ENCODE measurements around the gene THBS4.

THBS4 gene

DNA sequence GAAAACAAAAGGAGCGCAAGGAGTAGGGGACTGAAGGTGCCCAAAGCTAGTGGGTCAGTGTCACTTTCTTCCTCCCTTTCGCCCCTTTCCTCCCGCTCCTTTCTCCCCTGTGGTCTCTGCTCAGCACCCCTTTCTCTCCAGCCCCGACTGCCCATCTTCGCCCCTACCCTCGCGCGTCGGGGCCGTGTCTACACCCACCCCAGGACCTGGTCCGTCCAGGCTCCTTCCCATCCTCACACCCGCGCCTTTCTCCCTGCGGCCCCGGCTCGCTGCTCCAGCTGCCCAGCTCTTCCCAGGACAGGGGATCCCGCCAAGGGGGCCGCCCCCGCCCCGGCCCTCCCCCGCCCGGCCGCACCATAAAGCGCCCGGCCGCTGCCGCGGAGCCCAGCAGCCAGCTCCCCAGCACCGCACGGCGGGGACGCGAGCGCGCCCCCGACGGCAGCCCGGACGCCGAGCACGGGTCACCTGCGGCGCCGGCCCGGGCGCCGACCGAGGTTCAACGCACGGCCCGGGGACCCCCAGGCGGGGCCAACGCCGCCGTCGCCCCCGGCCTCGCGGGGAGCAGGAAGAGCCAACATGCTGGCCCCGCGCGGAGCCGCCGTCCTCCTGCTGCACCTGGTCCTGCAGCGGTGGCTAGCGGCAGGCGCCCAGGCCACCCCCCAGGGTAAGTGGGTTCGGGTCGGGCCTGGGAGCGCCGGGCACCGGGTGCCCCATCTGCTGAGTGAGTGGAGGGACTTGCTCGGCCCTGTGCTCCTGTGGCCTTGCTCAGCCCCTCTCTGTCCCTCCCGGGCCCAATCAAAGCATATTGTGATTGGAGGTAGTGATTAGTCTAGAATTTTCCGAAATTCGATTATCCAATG lies at the start of gene THBS4:
Gene THBS4, plus strand, starts transcription at position 387 of the 860 bp plus-strand sequence. Its CDS starts 190 bp downstream, at position 577.
- Histone ChIP-seq H3K27me3 (no peaks in the 10 kb centered on the region), H3K27ac (no peak within 1 kb of the TSS), H3K36me3 (no peaks in the 10 kb centered on the region), H3K4me3 (no peak within 1 kb of the TSS), H3K9ac (no peak within 1 kb of the TSS), H4K20me1 (no peaks in the 10 kb centered on the region), H3K9me3 (peaks cover 14% of the 10 kb centered on the region), H3K4me1 (no peaks in the 10 kb centered on the region), H3K4me2 (no peak within 1 kb of the TSS)
- TF ChIP-seq Cebpa-rat (IDR thresholded peaks at IDR 0.05), result no peak

DNA sequence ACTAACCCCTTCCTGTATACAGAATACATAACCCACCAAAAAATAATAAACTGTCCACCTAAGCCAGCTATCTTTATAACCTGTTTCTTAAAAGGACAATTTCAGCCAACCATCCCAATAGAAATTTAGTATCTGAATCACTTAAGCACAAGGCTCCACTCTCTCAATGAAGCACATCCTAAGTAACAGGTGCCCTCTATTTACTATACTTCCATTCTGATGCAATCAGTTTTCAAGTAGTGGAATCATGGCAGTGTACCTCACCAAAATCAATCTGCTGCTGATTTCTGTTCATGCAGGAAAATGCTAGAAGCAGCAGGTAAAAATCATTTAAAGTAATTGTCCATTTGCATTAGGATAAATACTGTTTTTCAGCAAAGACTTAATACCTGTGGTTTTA lies 48.9 kb upstream of the THBS4 start:
- Histone ChIP-seq H3K4me3 (no peak overlapping the region), H3K36me3 (no peaks in the 10 kb centered on the region), H3K4me1 (peaks cover 25% of the 10 kb centered on the region), H3K9me3 (peaks cover 16% of the 10 kb centered on the region), H4K20me1 (no peaks in the 10 kb centered on the region), H3K9ac (no peak overlapping the region), H3K27me3 (no peaks in the 10 kb centered on the region), H3K4me2 (no peak overlapping the region), H3K27ac (no peak overlapping the region)
- TF ChIP-seq Cebpa-rat (IDR thresholded peaks at IDR 0.05), result no peak

DNA sequence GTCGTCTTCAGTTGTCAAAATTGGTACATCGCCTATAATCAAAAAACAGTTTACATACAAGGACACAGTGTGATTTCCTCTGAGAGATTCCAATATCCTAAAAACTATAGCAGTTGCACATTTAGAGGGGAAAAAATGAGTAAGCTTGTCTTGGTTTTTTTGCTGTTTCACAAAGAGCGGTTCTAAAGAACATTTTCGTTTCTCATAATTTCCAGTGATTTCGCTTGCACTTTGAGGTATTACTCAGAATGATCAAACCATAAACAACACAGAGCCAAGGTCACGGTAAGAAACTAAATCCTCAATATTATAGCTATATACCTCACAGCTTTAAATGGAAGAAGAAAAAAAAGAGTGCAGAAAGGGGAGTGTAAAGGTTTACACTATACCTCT lies 44.9 kb upstream of the THBS4 start:
- Histone ChIP-seq H3K27me3 (no peaks in the 10 kb centered on the region), H3K36me3 (no peaks in the 10 kb centered on the region), H3K4me3 (no peak overlapping the region), H3K9me3 (peaks cover 17% of the 10 kb centered on the region), H3K4me1 (no peaks in the 10 kb centered on the region), H4K20me1 (no peaks in the 10 kb centered on the region), H3K9ac (no peak overlapping the region), H3K27ac (no peak overlapping the region), H3K4me2 (no peak overlapping the region)
- no peak for TF ChIP-seq Cebpa-rat (IDR thresholded peaks at IDR 0.05)

DNA sequence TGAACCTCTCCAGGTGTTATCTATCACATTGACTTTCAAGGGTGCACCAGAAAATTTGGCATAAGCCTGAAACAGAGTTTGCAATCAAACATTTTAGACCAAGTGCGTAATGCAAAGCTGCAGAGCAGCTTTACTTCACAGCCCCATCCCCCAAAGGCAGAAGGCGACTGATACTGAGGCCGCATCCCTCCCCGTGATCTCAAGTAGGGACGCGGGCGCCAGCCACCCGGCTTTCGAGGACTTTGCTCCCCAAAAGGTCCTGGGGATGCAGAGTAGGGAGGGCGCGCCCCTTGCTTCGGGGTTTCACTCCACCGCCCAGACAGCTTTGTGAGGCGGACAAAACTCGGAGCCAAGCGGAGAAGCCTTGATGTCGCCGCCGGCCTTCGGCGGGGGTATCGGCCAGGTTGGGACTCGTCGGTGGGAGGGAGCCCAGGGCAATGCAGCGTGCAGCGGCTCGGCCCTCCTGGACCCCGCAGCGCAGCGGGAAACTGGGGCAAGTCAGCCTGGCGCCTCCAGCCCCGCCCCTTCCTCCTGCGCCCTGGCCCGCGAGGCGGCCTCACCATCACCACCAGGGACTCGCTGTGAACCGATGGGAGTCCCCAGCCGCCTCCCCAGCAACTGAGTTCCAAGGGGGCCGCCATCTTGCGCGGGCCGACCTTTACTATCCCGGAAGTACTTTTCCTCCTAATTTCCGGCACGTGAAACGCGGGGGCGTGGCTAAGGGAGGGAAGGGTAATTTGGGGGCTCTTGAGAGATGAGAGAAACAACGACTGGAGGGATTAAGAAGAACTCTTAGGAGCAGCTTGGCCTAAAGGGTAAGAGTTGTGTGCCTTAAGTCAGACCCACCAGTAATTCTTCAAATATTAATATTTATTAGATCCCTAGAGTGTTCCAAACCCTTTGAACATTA lies 44.3 kb upstream of the THBS4 start, which contains the start of gene MTX3:
Gene MTX3, minus strand, starts transcription at position 665 of the 910 bp plus-strand sequence. Its CDS starts 24 bp downstream, at position 641.
- TF ChIP-seq Cebpa-rat (IDR thresholded peaks at IDR 0.05), result no peak
- Histone ChIP-seq H3K27ac (no peak within 1 kb of the TSS), H3K4me2 (0 out of 2 replicates have a peak within 1 kb of the TSS, but pooled peaks have one; percentile 11), H4K20me1 (no peaks in the 10 kb centered on the region), H3K4me1 (no peaks in the 10 kb centered on the region), H3K9ac (no peak within 1 kb of the TSS), H3K4me3 (peak within 1 kb of the TSS; percentile 44), H3K9me3 (peaks cover 17% of the 10 kb centered on the region), H3K36me3 (no peaks in the 10 kb centered on the region), H3K27me3 (no peaks in the 10 kb centered on the region)

DNA sequence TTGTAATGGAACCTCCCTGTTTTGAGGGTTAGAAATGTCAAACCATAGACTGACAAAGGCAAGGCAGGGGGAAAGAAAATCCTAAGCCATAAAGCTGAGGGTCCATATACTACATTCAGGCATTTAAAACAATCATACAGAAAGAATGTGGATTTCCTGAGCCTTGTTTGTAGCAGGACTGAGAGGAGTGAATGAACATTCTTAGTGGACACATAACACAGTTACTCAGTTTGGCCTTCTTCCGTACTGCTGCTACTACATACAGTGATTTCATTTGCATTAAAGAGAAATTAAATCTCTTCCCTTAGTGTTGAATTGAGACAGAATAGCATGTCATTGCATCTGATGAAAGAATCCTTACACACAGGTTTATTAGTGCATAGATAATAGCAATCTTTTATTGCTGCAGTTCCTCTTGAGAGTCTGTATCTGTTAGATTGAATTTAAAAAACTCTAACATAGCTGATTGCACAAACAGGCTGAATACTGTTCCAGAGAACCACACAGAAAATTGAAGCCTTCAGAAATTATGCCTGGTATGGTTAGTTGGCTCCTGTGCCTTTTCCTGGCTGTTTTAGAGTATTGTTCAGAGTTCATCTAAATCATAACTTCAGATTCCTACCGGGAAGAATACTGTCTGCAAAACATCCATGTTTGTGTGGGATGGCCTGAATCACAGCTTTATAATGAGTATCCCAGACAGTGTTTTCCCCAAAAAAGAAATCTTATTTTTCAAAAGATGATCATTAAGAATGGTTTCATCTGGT lies 42.1 kb upstream of the THBS4 start:
- Histone ChIP-seq H3K4me3 (no peak overlapping the region), H4K20me1 (no peaks in the 10 kb centered on the region), H3K9me3 (peaks cover 17% of the 10 kb centered on the region), H3K4me2 (no peak overlapping the region), H3K36me3 (no peaks in the 10 kb centered on the region), H3K27ac (no peak overlapping the region), H3K27me3 (no peaks in the 10 kb centered on the region), H3K9ac (no peak overlapping the region), H3K4me1 (no peaks in the 10 kb centered on the region)
- TF ChIP-seq Cebpa-rat (IDR thresholded peaks at IDR 0.05), result no peak

DNA sequence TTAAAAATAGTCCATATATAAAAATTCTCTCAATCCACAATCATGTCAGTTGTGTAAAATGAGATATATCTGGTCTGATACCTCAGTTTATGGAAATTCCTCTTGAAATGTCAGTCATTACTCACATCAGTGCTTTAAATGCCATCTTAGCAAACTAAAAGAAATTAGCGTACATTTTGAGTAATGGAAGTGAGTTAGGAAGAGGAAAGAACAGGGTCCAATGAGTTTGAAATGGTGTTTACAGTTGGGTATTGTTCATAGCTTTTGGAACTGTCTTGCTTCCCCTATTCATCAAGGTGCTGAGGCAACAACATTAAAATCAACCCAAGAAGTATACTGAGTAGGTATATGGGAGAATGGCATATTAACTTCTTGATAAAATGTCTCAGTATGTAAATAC lies 35.4 kb upstream of the THBS4 start:
- TF ChIP-seq Cebpa-rat (IDR thresholded peaks at IDR 0.05), result no peak
- H3K4me3 ChIP-seq, result no peak overlapping the region
- no peaks in the 10 kb centered on the region for H3K27me3 ChIP-seq
- no peaks in the 10 kb centered on the region for H4K20me1 ChIP-seq
- H3K9me3 ChIP-seq, result no peaks in the 10 kb centered on the region
- no peak overlapping the region for H3K27ac ChIP-seq
- no peak overlapping the region for H3K9ac ChIP-seq
- H3K36me3 ChIP-seq, result no peaks in the 10 kb centered on the region
- no peak overlapping the region for H3K4me2 ChIP-seq
- no peaks in the 10 kb centered on the region for H3K4me1 ChIP-seq

DNA sequence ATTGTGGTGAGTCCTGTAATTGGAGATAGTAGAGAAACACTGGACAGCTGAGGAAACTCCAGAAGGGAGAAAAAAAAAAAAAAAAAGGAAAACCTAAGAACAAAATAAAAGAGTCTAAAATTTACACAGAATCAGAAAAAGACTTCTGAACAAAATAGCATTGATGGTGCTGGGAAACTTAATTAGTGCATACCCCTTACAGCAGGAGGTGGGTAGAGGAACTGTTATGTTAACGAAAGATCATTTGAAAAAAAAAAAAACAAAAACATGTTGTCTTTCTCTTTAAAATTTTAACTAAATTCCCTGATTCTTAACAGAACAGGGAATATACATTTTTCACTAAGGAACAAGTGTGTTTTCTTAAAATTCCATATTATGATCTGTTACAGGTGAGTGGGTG lies 32.5 kb upstream of the THBS4 start:
- Histone ChIP-seq H3K4me1 (no peaks in the 10 kb centered on the region), H3K4me3 (no peak overlapping the region), H3K9me3 (peaks cover 7% of the 10 kb centered on the region; the same call in 1 of the 2 replicates), H3K27ac (no peak overlapping the region), H3K4me2 (no peak overlapping the region), H4K20me1 (no peaks in the 10 kb centered on the region), H3K9ac (no peak overlapping the region), H3K36me3 (no peaks in the 10 kb centered on the region), H3K27me3 (no peaks in the 10 kb centered on the region)
- no peak for TF ChIP-seq Cebpa-rat (IDR thresholded peaks at IDR 0.05)

DNA sequence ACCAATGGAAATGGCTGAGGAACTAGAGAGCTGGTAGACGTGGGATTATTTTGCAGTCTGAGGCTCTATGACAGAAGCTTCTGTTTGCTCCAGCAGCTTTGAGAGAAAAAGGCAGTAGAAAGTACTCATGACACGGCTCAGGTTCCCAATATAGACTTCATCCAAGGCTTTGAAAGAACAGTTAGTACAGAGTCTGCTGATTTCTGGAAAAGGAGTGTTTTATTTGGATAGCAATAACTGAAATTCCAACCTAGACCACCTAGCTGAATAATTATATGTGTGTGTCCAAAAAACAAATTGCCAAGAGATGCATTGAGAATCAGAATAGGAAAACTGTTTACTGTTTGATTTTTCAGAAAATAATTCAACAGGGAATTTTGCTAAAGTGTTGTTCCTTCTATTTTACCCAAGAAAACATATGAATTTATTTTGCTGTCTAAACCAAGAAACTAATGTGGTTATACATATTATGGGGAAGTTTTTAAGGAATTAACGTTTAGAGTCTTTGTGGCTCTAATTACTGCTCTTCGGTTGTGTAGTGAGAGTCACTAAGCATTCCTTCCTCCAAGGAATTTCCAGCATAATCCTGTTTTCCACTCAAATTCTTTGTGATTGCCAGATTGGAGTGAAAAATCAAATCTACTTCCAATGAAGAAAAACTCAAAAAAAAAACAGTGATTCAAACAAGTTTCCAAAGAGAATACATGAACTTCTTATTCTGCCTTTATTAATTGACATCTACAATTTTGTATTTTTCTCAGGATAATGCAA lies 26.0 kb upstream of the THBS4 start:
- Histone ChIP-seq H3K9me3 (peaks cover 36% of the 10 kb centered on the region), H3K27ac (no peak overlapping the region), H3K4me1 (0 out of 2 replicates have a peak, but pooled peaks cover 7% of the 10 kb centered on the region), H3K9ac (no peak overlapping the region), H3K4me3 (no peak overlapping the region), H3K27me3 (no peaks in the 10 kb centered on the region), H3K36me3 (no peaks in the 10 kb centered on the region), H4K20me1 (no peaks in the 10 kb centered on the region), H3K4me2 (no peak overlapping the region)
- TF ChIP-seq Cebpa-rat (IDR thresholded peaks at IDR 0.05), result no peak
